Measurements from ENCODE around the gene PDE6B.
A peak's percentile ranks its signal among the peaks of the same experiment; 100 is the strongest.

PDE6B gene

GRCh38 chr4:601612-602558, 23.5 kb upstream of the PDE6B start:
- no peak for DNase-seq

DNA sequence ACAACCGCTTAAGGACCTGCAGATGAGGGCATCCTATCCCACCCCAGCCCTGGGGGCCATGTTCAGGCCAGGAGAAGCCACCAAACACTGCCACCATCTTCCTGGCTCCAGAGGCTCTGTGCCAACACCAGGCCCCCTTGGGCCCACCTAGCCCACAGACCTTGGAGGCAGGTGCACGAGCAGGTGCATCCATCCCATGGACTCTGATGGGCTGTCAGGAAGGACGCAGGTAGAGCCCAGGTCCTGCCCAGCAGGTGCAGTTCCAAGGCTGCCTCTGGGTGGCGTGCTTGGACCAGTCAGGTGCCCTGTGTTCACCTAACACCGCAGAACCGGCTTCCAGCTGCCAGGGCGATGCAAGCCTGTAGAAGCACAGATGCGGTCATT, 22.8 kb upstream of the PDE6B start:
- peak; percentile 7 to 34 for DNase-seq

GRCh38 chr4:604131-604530, 21.2 kb upstream of the PDE6B start:
- DNase-seq, result no peak

GRCh38 chr4:605702-606425, 19.5 kb upstream of the PDE6B start:
- no peak for DNase-seq

- no peak for DNase-seq
Measured at GRCh38 chr4:608236-608635, 17.1 kb upstream of the PDE6B start.

DNA sequence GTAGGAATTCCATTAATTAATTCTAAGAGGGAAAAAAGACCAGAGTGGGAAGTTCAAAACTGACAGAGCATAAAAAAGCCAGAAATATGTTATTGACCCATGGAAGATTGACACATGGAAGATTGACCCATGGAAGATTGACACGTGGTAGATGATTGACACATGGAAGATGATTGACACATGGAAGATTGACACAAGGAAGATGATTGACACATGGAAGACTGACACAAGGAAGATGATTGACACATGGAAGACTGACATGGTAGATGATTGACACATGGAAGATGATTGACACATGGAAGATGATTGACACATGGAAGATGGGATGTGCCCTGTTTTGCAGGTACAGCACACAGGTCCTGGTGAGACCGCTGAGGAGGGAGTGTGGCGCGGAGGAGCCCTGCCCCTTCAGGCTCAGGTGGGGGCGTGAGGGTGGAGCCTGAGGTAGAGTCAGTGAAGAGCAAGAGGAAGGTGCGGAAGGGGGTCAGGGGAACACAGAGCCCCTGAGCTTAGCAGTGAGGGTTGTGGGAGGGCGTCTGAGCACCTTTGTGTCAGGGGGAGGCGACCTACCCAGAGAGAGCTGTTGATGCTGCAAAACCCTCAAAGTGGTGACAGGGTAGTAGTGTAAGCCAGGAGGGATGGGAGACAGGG, 15.8 kb upstream of the PDE6B start:
- DNase-seq, result no peak

- DNase-seq, result no peak
Measured at GRCh38 chr4:610411-611261, 14.7 kb upstream of the PDE6B start.

DNA sequence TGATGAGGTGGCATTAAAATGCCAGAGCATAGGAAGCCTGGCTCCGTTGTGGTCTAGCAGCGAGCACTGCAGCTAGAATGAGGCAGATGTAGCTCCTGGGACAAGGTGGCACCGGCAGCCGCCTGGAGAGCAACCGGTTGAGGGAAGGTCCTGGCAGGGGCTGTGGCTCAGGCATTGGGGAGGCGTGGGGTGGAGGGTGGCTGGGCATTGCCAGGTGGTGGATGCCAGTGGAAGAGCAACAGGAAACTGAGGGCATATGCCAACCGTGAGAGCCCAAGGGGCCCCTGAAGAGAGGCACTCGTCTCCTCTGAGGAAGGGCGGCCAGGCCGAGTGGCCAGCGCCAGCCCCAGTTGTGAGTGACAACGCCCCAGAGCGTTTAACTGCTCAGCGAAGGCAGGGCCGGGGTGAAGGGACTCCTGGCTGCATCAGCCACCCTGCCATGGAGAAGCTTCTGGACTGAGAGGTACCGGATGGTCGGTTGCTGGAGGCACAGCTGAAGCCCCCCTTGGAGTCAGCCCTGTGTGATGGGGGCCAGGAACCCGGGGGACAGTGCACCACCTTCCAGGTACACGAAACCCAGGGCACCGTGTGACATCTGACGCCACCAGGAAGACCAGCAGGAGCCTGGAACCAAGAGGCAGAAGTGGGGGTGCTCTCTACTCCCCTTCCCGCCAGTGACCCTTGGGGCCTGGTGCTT, 13.2 kb upstream of the PDE6B start:
- no peak for DNase-seq

DNA sequence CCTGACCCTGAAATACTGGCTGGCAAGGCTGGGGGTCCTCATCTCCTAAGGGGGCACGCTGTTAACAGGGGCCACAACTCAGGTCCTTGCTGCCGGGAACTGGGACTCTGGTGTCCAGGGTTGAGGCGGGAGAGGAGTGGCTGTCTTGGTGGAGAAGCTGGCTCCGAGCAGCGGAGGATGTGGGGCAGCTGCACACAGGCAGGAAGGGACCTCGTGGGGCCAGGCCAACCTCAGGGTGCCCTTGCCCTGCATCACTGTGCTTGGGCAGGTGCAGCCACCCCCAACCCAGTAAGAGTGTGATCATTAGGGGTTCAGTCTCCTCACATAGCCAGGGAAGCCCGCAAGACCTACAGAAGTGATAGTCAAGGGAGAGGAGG, 12.6 kb upstream of the PDE6B start:
- no peak for DNase-seq

DNA sequence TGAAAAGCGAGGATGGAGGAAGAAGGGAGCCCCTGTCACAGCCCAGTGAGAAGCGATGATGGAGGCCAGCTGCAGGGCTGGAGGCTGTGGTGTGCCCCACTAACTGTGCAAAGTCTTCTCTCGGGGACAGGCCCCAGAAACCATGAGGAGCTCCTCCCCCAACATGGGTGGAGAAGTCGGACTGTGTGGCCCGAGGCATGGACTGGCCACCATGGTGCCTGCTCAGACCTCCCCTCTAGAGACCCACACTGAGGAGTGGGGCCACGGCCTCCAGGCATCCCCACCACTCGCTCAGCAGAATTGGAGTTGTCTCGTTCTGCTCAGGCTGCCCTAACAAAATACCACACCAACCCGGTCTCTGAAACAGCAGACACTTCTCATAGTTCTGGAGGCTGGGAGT, 12.2 kb upstream of the PDE6B start:
- no peak for DNase-seq

DNA sequence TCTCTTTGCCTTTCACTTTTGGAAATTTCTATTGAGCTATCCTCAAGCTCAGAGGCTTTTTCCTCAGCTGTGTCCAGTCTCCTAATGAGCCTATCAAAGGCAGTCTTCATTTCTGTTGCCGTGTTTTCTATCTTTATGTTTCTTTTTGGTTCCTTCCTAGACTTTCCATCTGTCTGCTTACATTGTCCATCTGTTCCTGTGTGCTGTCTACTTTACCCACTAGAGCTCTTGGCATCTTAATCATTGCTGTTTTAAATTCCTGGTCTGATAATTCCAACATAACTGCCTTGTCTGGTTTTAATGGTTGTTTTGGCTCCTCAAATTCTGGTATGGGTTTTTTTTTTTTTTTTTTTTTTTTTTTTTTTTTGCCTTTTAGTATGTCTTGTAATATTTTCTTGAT, 9.3 kb upstream of the PDE6B start:
- DNase-seq, result no peak

DNA sequence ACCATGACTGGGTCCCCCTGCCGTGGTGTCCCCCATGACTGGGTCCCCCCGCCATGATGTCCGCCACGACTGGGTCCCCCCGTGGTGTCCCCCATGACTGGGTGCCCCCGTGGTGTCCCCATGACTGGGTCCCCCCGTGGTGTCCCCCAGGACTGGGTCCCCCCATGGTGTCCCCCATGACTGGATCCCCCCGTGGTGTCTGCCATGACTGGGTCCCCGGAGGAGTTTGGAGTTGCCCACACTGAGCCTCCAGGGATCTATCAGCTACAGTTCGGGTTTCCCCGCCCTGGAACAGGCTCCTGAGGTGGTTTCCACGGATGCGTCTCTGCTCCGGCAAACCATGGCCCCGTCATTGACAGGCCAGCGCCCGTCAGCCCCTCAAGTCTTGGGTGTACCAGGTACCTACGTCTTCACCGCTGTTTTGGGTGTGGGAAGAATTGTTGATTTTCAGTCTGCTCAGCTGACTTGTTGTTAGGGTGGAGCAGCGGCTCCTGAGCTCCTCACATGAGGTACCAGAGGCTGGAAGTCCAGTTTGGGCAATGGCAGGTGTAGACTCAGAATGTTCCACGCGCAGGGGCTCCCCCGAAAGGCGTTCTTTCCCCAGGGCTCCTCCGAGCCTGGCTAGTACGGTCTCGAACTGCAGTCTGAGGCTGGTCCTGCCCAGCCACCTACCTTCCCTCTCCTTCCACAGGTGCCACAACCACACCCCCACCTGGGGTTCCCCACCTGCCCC, 8.3 kb upstream of the PDE6B start:
- DNase-seq, result no peak

- DNase-seq, result no peak
Measured at GRCh38 chr4:617644-618641, 7.4 kb upstream of the PDE6B start.

- no peak for DNase-seq
Measured at GRCh38 chr4:620201-620600, 5.2 kb upstream of the PDE6B start.

- no peak for DNase-seq
Measured at GRCh38 chr4:620851-621261, 4.5 kb upstream of the PDE6B start.

GRCh38 chr4:621296-622070, 3.9 kb upstream of the PDE6B start:
- DNase-seq, result no peak

GRCh38 chr4:622071-622995, 3.0 kb upstream of the PDE6B start:
- DNase-seq, result peak in 1 of 2 donors; percentile 4

Data from inflammatory macrophage treated with lipopolysaccharide for 1 hour (primary cell).